ENCODE data around the gene HSF2BP.
"Not testable (repeated sequence)": the region's sequence is repeated elsewhere in the genome, so short reads cannot be mapped to it uniquely, and the experiment has no call there.

DNA sequence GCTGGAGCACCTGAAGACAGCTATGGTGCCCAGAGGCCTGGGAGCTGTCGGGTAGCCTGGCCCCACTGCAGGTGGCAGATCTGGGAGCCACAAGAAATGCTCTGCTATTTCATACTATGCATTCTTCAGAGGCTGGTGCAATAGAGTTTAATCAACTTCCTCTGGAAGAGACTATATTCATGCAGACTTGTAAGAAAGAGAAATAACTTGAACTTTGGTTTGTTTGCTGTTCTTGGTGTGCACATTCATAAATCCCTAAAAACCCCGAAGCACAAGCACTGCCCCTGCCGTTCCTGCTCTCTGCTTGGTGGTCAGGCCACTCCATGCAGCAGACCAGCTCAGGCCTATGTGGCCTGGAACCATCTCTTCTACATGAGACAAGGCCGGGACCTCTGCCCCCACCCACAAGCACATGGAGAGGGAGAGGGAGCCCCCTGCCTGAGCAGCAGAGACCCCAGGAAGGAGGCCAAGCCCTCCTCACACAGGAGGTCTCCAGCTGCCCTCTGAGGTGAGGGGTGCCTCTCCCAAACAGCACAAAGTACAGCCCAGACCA, 142.9 kb downstream of the HSF2BP start:
- TF ChIP-seq, protein P1, sequence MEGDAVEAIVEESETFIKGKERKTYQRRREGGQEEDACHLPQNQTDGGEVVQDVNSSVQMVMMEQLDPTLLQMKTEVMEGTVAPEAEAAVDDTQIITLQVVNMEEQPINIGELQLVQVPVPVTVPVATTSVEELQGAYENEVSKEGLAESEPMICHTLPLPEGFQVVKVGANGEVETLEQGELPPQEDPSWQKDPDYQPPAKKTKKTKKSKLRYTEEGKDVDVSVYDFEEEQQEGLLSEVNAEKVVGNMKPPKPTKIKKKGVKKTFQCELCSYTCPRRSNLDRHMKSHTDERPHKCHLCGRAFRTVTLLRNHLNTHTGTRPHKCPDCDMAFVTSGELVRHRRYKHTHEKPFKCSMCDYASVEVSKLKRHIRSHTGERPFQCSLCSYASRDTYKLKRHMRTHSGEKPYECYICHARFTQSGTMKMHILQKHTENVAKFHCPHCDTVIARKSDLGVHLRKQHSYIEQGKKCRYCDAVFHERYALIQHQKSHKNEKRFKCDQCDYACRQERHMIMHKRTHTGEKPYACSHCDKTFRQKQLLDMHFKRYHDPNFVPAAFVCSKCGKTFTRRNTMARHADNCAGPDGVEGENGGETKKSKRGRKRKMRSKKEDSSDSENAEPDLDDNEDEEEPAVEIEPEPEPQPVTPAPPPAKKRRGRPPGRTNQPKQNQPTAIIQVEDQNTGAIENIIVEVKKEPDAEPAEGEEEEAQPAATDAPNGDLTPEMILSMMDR (IDR thresholded peaks at IDR 0.05): not testable (repeated sequence)
- not testable (repeated sequence) for TF ChIP-seq EZH2 (IDR thresholded peaks at IDR 0.05; ENCODE audit: borderline replicate concordance, insufficient read depth, low read depth, low read length, poor library complexity, severe bottlenecking)
